Measurements from ENCODE around the gene FREM3. TPM values are rescaled to one million over a fixed set of nuclear protein-coding genes. Genes with fewer than 3 reads are reported as not detected.

The FREM3 gene
- total and polyA plus RNA-seq, 12 donors = 0.01 to 0.25 (median 0.05) TPM; not detected in 6

- no peaks in the 10 kb centered on the region for H3K36me3 ChIP-seq
- WGBS, 2 donors = 39 to 41% methylated on average over 6 of the region's 6 CpGs
- H3K27ac ChIP-seq = no peak overlapping the region
- DNase-seq = no peak
- peaks cover 0 to 19% (median 16%) of the 10 kb centered on the region in 9 donors for H3K4me1 ChIP-seq
- H3K4me3 ChIP-seq = peak overlapping the region in 8 of 10 donors; percentile 20 to 60 (median 47)
- TF ChIP-seq, protein P1, sequence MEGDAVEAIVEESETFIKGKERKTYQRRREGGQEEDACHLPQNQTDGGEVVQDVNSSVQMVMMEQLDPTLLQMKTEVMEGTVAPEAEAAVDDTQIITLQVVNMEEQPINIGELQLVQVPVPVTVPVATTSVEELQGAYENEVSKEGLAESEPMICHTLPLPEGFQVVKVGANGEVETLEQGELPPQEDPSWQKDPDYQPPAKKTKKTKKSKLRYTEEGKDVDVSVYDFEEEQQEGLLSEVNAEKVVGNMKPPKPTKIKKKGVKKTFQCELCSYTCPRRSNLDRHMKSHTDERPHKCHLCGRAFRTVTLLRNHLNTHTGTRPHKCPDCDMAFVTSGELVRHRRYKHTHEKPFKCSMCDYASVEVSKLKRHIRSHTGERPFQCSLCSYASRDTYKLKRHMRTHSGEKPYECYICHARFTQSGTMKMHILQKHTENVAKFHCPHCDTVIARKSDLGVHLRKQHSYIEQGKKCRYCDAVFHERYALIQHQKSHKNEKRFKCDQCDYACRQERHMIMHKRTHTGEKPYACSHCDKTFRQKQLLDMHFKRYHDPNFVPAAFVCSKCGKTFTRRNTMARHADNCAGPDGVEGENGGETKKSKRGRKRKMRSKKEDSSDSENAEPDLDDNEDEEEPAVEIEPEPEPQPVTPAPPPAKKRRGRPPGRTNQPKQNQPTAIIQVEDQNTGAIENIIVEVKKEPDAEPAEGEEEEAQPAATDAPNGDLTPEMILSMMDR (IDR thresholded peaks at IDR 0.05) = no peak
- no peak for ATAC-seq
- intact Hi-C loops (cut with DNase I) = no loop called here
- H3K27me3 ChIP-seq = peaks cover 6 to 54% (median 36%) of the 10 kb centered on the region in 7 donors
- no peaks in the 10 kb centered on the region for H3K9me3 ChIP-seq
These were observed 890 bp upstream of the FREM3 start for GRCh38 chr4:143701365-143701764.

DNA sequence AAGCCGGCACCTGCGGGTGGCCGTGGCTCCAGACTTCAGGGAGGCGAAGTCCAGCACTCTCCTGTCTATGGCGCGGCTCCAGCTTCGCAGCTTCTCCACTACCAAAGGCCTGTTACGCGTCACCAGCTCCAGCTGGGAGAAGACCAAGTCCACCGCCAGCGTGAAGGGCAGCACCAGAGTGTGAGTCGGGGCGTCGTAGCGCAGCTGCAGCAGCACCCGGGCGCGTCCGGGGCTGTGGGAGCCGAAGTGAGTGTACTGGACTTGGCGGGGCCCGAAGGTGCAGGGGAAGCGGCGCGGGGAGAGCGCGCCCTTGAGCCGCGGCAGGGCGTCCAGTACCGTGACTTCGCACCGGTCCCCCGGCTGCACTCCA, 444 bp downstream of the FREM3 start:
- Histone ChIP-seq H3K27me3 (peaks cover 6 to 54% (median 36%) of the 10 kb centered on the region in 7 donors), H3K4me1 (peaks cover 0 to 19% (median 16%) of the 10 kb centered on the region in 9 donors), H3K4me3 (peak overlapping the region; percentile 19 to 60 (median 44)), H3K27ac (no peak overlapping the region), H3K9me3 (no peaks in the 10 kb centered on the region), H3K36me3 (no peaks in the 10 kb centered on the region)
- ATAC-seq = peak; percentile 10 to 81 (median 60)
- intact Hi-C loops (cut with DNase I) = no loop called here
- WGBS, 2 donors = 1% methylated on average over 34 of the region's 34 CpGs
- peak in 1 of 2 donors; percentile 28 for DNase-seq
- TF ChIP-seq, protein P1 (IDR thresholded peaks at IDR 0.05) = no peak

DNA sequence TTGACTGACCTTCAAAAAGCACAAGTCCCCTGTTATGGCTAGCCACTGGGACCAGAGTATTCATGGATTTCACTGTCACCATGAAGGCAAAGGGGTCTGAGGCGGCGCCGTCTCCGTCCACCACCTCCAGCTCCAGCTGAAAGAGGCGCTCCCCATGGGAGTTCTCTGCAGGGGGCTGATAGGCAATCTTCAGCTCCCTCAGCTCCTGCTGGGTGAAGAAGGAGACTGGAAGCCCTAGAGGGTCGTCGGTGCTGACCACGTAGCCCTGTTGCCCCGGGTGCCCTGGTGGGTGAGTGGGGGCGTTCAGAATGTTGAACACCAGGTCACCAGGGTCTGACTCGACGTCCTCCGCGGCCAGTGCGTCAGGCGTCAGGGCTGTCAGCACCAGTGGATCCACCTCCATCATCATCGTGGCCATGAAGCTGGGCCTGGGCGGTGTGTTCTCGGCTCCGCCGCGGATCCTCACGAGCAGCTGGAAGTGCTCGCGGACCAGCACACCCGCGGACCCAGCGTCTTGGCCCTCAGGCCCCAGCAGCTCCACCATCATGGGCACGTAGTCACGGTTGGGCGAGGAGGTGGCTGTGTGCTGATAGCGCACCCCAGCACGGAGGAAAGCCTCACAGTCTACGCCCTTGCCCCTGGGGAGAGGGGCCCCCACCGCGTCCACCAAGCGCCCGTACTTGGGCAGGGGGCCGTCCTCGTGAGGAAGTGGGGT, 987 bp downstream of the FREM3 start:
- ATAC-seq = peak in 2 of 8 donors; percentile 21 to 30
- Histone ChIP-seq H3K27ac (no peak overlapping the region), H3K9me3 (no peaks in the 10 kb centered on the region), H3K4me1 (peaks cover 0 to 19% (median 16%) of the 10 kb centered on the region in 9 donors), H3K27me3 (peaks cover 6 to 54% (median 36%) of the 10 kb centered on the region in 7 donors), H3K4me3 (peak overlapping the region in 9 of 10 donors; percentile 20 to 60 (median 45)), H3K36me3 (no peaks in the 10 kb centered on the region)
- peak in 1 of 2 donors; percentile 5 for DNase-seq
- TF ChIP-seq, protein P1 (IDR thresholded peaks at IDR 0.05) = no peak
- 37 to 44% methylated on average over 40 of the region's 40 CpGs for WGBS, 2 donors
- intact Hi-C loops (cut with DNase I) = no loop called here

- Histone ChIP-seq H3K27ac (no peak overlapping the region), H3K36me3 (no peaks in the 10 kb centered on the region), H3K27me3 (peaks cover 0 to 26% (median 14%) of the 10 kb centered on the region in 7 donors), H3K4me3 (no peak overlapping the region), H3K9me3 (peaks cover 0 to 4% (median 0%) of the 10 kb centered on the region in 11 donors), H3K4me1 (no peaks in the 10 kb centered on the region)
- DNase-seq (no peak), ATAC-seq (no peak)
- intact Hi-C loops (cut with DNase I) = no loop called here
- 69 to 73% methylated on average over 4 of the region's 4 CpGs for WGBS, 2 donors
- TF ChIP-seq, protein P1 (IDR thresholded peaks at IDR 0.05) = no peak
These were observed 6.6 kb downstream of the FREM3 start for GRCh38 chr4:143693856-143694255.

Data from heart right ventricle (tissue), 16 donors.